ENCODE measurements around the gene BTBD9. TPM values are rescaled to one million over a fixed set of nuclear protein-coding genes. Genes with fewer than 3 reads are reported as not detected.

BTBD9 gene
- polyA plus RNA-seq, 1 donor (not counting 4 experiments of a cell fraction or from before 2014, with no cell fraction given), result 6.8 TPM

DNA sequence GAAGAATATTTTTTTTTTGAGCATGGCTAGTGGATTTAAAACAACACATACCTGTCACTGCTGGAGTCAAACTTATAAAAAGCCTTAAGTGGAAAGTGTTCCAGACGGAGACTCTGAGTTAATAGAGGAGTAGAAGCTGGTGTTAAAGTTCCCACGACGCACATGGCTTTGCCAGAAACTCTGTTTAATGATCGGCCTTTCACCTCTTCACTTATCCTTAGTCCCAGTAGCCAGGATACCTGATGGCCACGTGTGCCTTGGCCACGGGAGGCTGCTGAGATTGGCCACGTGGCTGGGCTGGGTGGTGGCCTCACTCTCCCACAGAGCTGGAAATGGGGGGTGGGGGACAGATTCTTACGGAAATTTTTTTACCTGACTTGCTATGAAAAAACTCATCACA lies 487.1 kb downstream of the BTBD9 start:
- FAIRE-seq (no peak), DNase-seq (ENCODE audit: low read depth, low spot score) (no peak)
- Histone ChIP-seq H3K4me2 (ENCODE audit: control insufficient read depth, extremely low read depth, insufficient read depth, low read depth, low read length) (no peak overlapping the region), H2AFZ (ENCODE audit: control insufficient read depth, low read length) (no peak overlapping the region), H3K9me3 (ENCODE audit: control insufficient read depth, low read depth, low read length) (no peaks in the 10 kb centered on the region), H3K4me1 (ENCODE audit: control insufficient read depth, extremely low read depth, insufficient read depth, low read length) (no peaks in the 10 kb centered on the region), H3K36me3 (ENCODE audit: control insufficient read depth in 2 of 2, extremely low read depth in 1 of 2, insufficient read depth in 2 of 2, low read length in 2 of 2) (peaks cover 13 to 17% of the 10 kb centered on the region in 2 experiments), H3K4me3 (ENCODE audit: control insufficient read depth in 2 of 3, extremely low read depth in 1 of 3, insufficient read depth in 2 of 3, low read depth in 1 of 3, low read length in 3 of 3) (no peak overlapping the region), H3K27ac (ENCODE audit: control insufficient read depth, insufficient read depth, low read length) (no peak overlapping the region), H3K9ac (ENCODE audit: control insufficient read depth, extremely low read depth, insufficient read depth, low read length) (no peak overlapping the region), H3K79me2 (ENCODE audit: control insufficient read depth, insufficient read depth, low read length) (no peaks in the 10 kb centered on the region), H3K9me1 (ENCODE audit: control insufficient read depth, extremely low read depth, insufficient read depth, low read length) (no peaks in the 10 kb centered on the region), H3K27me3 (ENCODE audit: control insufficient read depth, extremely low read depth, insufficient read depth, low read length) (no peaks in the 10 kb centered on the region), H4K20me1 (ENCODE audit: control insufficient read depth, extremely low read depth, insufficient read depth, low read length) (no peaks in the 10 kb centered on the region)
- dilution Hi-C loops (cut with MboI; ENCODE audit: extremely low pct_ligation_motif_present, low sequenced_read_pairs), result no loop called here
- TF ChIP-seq CTCF (optimal IDR thresholded peaks at IDR 0.05 in 1 of 3, IDR thresholded peaks at IDR 0.05 in 1 of 3, conservative IDR thresholded peaks at IDR 0.05 in 1 of 3; ENCODE audit: extremely low read depth in 1 of 3, insufficient read depth in 2 of 3, low read length in 3 of 3), result no peak
- TF ChIP-seq EZH2 (IDR thresholded peaks at IDR 0.05; ENCODE audit: low read length), result no peak

GRCh38 chr6:38151580-38152500 lies 487.9 kb downstream of the BTBD9 start:
- H3K4me3 ChIP-seq (ENCODE audit: control insufficient read depth in 2 of 3, extremely low read depth in 1 of 3, insufficient read depth in 2 of 3, low read depth in 1 of 3, low read length in 3 of 3), result no peak overlapping the region
- H3K9ac ChIP-seq (ENCODE audit: control insufficient read depth, extremely low read depth, insufficient read depth, low read length), result no peak overlapping the region
- H3K4me2 ChIP-seq (ENCODE audit: control insufficient read depth, extremely low read depth, insufficient read depth, low read depth, low read length), result no peak overlapping the region
- dilution Hi-C loops (cut with MboI; ENCODE audit: extremely low pct_ligation_motif_present, low sequenced_read_pairs), result no loop called here
- peaks cover 13 to 15% of the 10 kb centered on the region in 2 experiments for H3K36me3 ChIP-seq (ENCODE audit: control insufficient read depth in 2 of 2, extremely low read depth in 1 of 2, insufficient read depth in 2 of 2, low read length in 2 of 2)
- H3K27ac ChIP-seq (ENCODE audit: control insufficient read depth, insufficient read depth, low read length), result no peak overlapping the region
- no peaks in the 10 kb centered on the region for H4K20me1 ChIP-seq (ENCODE audit: control insufficient read depth, extremely low read depth, insufficient read depth, low read length)
- DNase-seq (ENCODE audit: low read depth, low spot score), result no peak
- H3K4me1 ChIP-seq (ENCODE audit: control insufficient read depth, extremely low read depth, insufficient read depth, low read length), result no peaks in the 10 kb centered on the region
- FAIRE-seq, result no peak
- no peaks in the 10 kb centered on the region for H3K79me2 ChIP-seq (ENCODE audit: control insufficient read depth, insufficient read depth, low read length)
- no peaks in the 10 kb centered on the region for H3K9me3 ChIP-seq (ENCODE audit: control insufficient read depth, low read depth, low read length)
- H3K27me3 ChIP-seq (ENCODE audit: control insufficient read depth, extremely low read depth, insufficient read depth, low read length), result no peaks in the 10 kb centered on the region
- no peak for TF ChIP-seq EZH2 (IDR thresholded peaks at IDR 0.05; ENCODE audit: low read length)
- no peak for TF ChIP-seq CTCF (optimal IDR thresholded peaks at IDR 0.05 in 1 of 3, IDR thresholded peaks at IDR 0.05 in 1 of 3, conservative IDR thresholded peaks at IDR 0.05 in 1 of 3; ENCODE audit: extremely low read depth in 1 of 3, insufficient read depth in 2 of 3, low read length in 3 of 3)
- no peak overlapping the region for H2AFZ ChIP-seq (ENCODE audit: control insufficient read depth, low read length)
- H3K9me1 ChIP-seq (ENCODE audit: control insufficient read depth, extremely low read depth, insufficient read depth, low read length), result no peaks in the 10 kb centered on the region
